ENCODE results near the gene PRUNE2.

PRUNE2 gene

DNA sequence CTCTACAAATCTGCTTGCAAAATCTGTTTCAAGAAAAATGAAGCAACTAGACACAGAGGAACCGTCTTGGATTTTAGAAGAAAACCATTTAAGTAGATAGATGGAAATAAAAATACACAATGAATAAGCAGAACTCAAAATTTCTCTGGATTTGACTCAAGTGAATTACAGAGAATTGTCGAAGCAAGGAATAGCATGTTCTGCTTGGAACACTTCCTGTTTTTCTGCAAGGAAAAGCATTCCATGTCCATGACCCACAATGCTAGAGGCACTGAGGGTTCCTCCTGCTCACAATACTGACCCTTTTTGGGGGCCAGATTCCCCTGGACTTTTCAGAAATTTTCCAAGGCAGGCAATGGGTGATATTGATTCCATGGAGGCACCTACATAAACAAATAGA lies 29.8 kb downstream of the PRUNE2 start:
- no peaks in the 10 kb centered on the region for H4K20me1 ChIP-seq (ENCODE audit: control insufficient read depth, insufficient read depth, low read depth, low read length)
- no peaks in the 10 kb centered on the region for H3K9me2 ChIP-seq (replicated peaks; ENCODE audit: control insufficient read depth, low read length)
- no peaks in the 10 kb centered on the region for H3F3A ChIP-seq (ENCODE audit: control insufficient read depth, insufficient read depth)
- H3K79me2 ChIP-seq (ENCODE audit: control insufficient read depth, low read length), result no peaks in the 10 kb centered on the region
- H3K4me2 ChIP-seq (ENCODE audit: low read length), result no peak overlapping the region
- H3K9me3 ChIP-seq (ENCODE audit: control insufficient read depth, insufficient read depth, low read length), result no peaks in the 10 kb centered on the region
- H3K4me1 ChIP-seq (ENCODE audit: control insufficient read depth, low read length), result no peaks in the 10 kb centered on the region
- no peak for TF ChIP-seq CTCF (IDR thresholded peaks at IDR 0.05; ENCODE audit: low read depth, low read length, poor library complexity, severe bottlenecking)
- TF ChIP-seq EZH2phosphoT487 (IDR thresholded peaks at IDR 0.05; ENCODE audit: borderline replicate concordance, low read length), result no peak
- H3K27ac ChIP-seq (ENCODE audit: low read depth, low read length), result no peak overlapping the region
- H3K36me3 ChIP-seq (ENCODE audit: control insufficient read depth, low read length), result no peaks in the 10 kb centered on the region
- H3K27me3 ChIP-seq (ENCODE audit: control insufficient read depth, low read length), result no peaks in the 10 kb centered on the region
- H3K4me3 ChIP-seq (ENCODE audit: low read length), result no peak overlapping the region

- Histone ChIP-seq H3K4me1 (ENCODE audit: control insufficient read depth, low read length) (no peaks in the 10 kb centered on the region), H3K27me3 (ENCODE audit: control insufficient read depth, low read length) (no peaks in the 10 kb centered on the region), H3K4me2 (ENCODE audit: low read length) (no peak overlapping the region), H3F3A (ENCODE audit: control insufficient read depth, insufficient read depth) (no peaks in the 10 kb centered on the region), H3K4me3 (ENCODE audit: low read length) (no peak overlapping the region), H3K79me2 (ENCODE audit: control insufficient read depth, low read length) (no peaks in the 10 kb centered on the region), H3K9me3 (ENCODE audit: control insufficient read depth, insufficient read depth, low read length) (no peaks in the 10 kb centered on the region), H3K36me3 (ENCODE audit: control insufficient read depth, low read length) (no peaks in the 10 kb centered on the region), H4K20me1 (ENCODE audit: control insufficient read depth, insufficient read depth, low read depth, low read length) (no peaks in the 10 kb centered on the region), H3K27ac (ENCODE audit: low read depth, low read length) (no peak overlapping the region), H3K9me2 (replicated peaks; ENCODE audit: control insufficient read depth, low read length) (no peaks in the 10 kb centered on the region)
- no peak for TF ChIP-seq EZH2phosphoT487 (IDR thresholded peaks at IDR 0.05; ENCODE audit: borderline replicate concordance, low read length)
- no peak for TF ChIP-seq CTCF (IDR thresholded peaks at IDR 0.05; ENCODE audit: low read depth, low read length, poor library complexity, severe bottlenecking)
These were observed 32.1 kb downstream of the PRUNE2 start for GRCh38 chr9:76873821-76874220.

GRCh38 chr9:76873056-76873792 lies 32.7 kb downstream of the PRUNE2 start:
- TF ChIP-seq EZH2phosphoT487 (IDR thresholded peaks at IDR 0.05; ENCODE audit: borderline replicate concordance, low read length) (no peak), CTCF (IDR thresholded peaks at IDR 0.05; ENCODE audit: low read depth, low read length, poor library complexity, severe bottlenecking) (no peak)
- no peaks in the 10 kb centered on the region for H3F3A ChIP-seq (ENCODE audit: control insufficient read depth, insufficient read depth)
- no peak overlapping the region for H3K27ac ChIP-seq (ENCODE audit: low read depth, low read length)
- no peaks in the 10 kb centered on the region for H3K4me1 ChIP-seq (ENCODE audit: control insufficient read depth, low read length)
- no peaks in the 10 kb centered on the region for H3K9me2 ChIP-seq (replicated peaks; ENCODE audit: control insufficient read depth, low read length)
- H4K20me1 ChIP-seq (ENCODE audit: control insufficient read depth, insufficient read depth, low read depth, low read length), result no peaks in the 10 kb centered on the region
- H3K9me3 ChIP-seq (ENCODE audit: control insufficient read depth, insufficient read depth, low read length), result no peaks in the 10 kb centered on the region
- H3K79me2 ChIP-seq (ENCODE audit: control insufficient read depth, low read length), result no peaks in the 10 kb centered on the region
- no peaks in the 10 kb centered on the region for H3K27me3 ChIP-seq (ENCODE audit: control insufficient read depth, low read length)
- H3K4me3 ChIP-seq (ENCODE audit: low read length), result no peak overlapping the region
- no peaks in the 10 kb centered on the region for H3K36me3 ChIP-seq (ENCODE audit: control insufficient read depth, low read length)
- no peak overlapping the region for H3K4me2 ChIP-seq (ENCODE audit: low read length)
